Measurements from ENCODE around the gene TAPT1. TPM values are rescaled to one million over a fixed set of nuclear protein-coding genes. Genes with fewer than 3 reads are reported as not detected.
"Not testable (repeated sequence)": the region's sequence is repeated elsewhere in the genome, so short reads cannot be mapped to it uniquely, and the experiment has no call there.

The TAPT1 gene
- polyA plus RNA-seq, 4 donors, result 39.3 to 45.7 (median 42.3) TPM

GRCh38 chr4:16218950-16219349, 7.3 kb downstream of the TAPT1 start:
- no peak for DNase-seq (ENCODE audit: low read depth in 4 of 4, low spot score in 3 of 4)

- no peak for DNase-seq (ENCODE audit: low read depth in 4 of 4, low spot score in 3 of 4)
Observed at GRCh38 chr4:16217300-16218051, 8.8 kb downstream of the TAPT1 start.

- no peak for DNase-seq (ENCODE audit: low read depth in 4 of 4, low spot score in 3 of 4)
Observed at GRCh38 chr4:16213121-16213520, 13.2 kb downstream of the TAPT1 start.

GRCh38 chr4:16212138-16212782, 14.0 kb downstream of the TAPT1 start:
- no peak for DNase-seq (ENCODE audit: low read depth in 4 of 4, low spot score in 3 of 4)

- no peak for DNase-seq (ENCODE audit: low read depth in 4 of 4, low spot score in 3 of 4)
Observed at GRCh38 chr4:16207409-16207808, 18.9 kb downstream of the TAPT1 start.

- no peak for DNase-seq (ENCODE audit: low read depth in 4 of 4, low spot score in 3 of 4)
Observed at GRCh38 chr4:16206848-16207247, 19.4 kb downstream of the TAPT1 start.

GRCh38 chr4:16206301-16206700, 20.0 kb downstream of the TAPT1 start:
- no peak for DNase-seq (ENCODE audit: low read depth in 4 of 4, low spot score in 3 of 4)

- no peak for DNase-seq (ENCODE audit: low read depth in 4 of 4, low spot score in 3 of 4)
Observed at GRCh38 chr4:16205298-16206164, 20.7 kb downstream of the TAPT1 start.

- no peak for DNase-seq (ENCODE audit: low read depth in 4 of 4, low spot score in 3 of 4)
Observed at GRCh38 chr4:16204505-16204904, 21.8 kb downstream of the TAPT1 start.

GRCh38 chr4:16203083-16203482, 23.2 kb downstream of the TAPT1 start:
- no peak for DNase-seq (ENCODE audit: low read depth in 4 of 4, low spot score in 3 of 4)

GRCh38 chr4:16202598-16202997, 23.7 kb downstream of the TAPT1 start:
- DNase-seq (ENCODE audit: low read depth in 4 of 4, low spot score in 3 of 4), result no peak

- DNase-seq (ENCODE audit: low read depth in 4 of 4, low spot score in 3 of 4), result no peak
Observed at GRCh38 chr4:16199093-16199492, 27.2 kb downstream of the TAPT1 start.

- DNase-seq (ENCODE audit: low read depth in 4 of 4, low spot score in 3 of 4), result no peak
Observed at GRCh38 chr4:16197876-16198665, 28.2 kb downstream of the TAPT1 start.

- DNase-seq (ENCODE audit: low read depth in 4 of 4, low spot score in 3 of 4), result peak in 3 of 4 donors; percentile 36 to 71 (median 44)
Observed at GRCh38 chr4:16196482-16197393, 29.5 kb downstream of the TAPT1 start.

GRCh38 chr4:16195209-16195608, 31.1 kb downstream of the TAPT1 start:
- no peak for DNase-seq (ENCODE audit: low read depth in 4 of 4, low spot score in 3 of 4)

GRCh38 chr4:16194798-16195197, 31.5 kb downstream of the TAPT1 start:
- not testable (repeated sequence) for DNase-seq (ENCODE audit: low read depth in 4 of 4, low spot score in 3 of 4)

- DNase-seq (ENCODE audit: low read depth in 4 of 4, low spot score in 3 of 4), result no peak
Observed at GRCh38 chr4:16194214-16194613, 32.1 kb downstream of the TAPT1 start.

- no peak for DNase-seq (ENCODE audit: low read depth in 4 of 4, low spot score in 3 of 4)
Observed at GRCh38 chr4:16192631-16193518, 33.4 kb downstream of the TAPT1 start.
